Frontal cortex (tissue), 1 donor: ENCODE data around the gene CALD1. TPM values are rescaled to one million over a fixed set of nuclear protein-coding genes. Genes with fewer than 3 reads are reported as not detected.

Source experiments
- small RNA-seq: library from RNA; depleted of rRNA; stranded (forward); fragments of <200 nt; gene quantifications from one replicate; pipeline ENCODE3, GENCODE V24; 2014
- total RNA-seq: library from RNA; depleted of rRNA; stranded (reverse); fragments of >200 nt; gene quantifications from one replicate; pipeline ENCODE4 v1.2.3, GENCODE V29; 2014

CALD1 gene
- total RNA-seq, 1 donor from 2014 or later, result 27.3 TPM

Small RNA genes within 50 kb of the gene (small RNA-seq; reads per million reads assigned to genes)
- not detected for gene TUBB3P2

Other genes starting within 250 kb of the CALD1 start
- not detected for gene AKR1B15, start 230.5 kb upstream of the CALD1 start, total RNA-seq
- 46.9 TPM for gene BPGM, start 132.8 kb upstream of the CALD1 start, total RNA-seq
- 8.2 TPM for gene AGBL3, start 206.9 kb downstream of the CALD1 start, total RNA-seq